ENCODE results near the gene TEX54.

The TEX54 gene

DNA sequence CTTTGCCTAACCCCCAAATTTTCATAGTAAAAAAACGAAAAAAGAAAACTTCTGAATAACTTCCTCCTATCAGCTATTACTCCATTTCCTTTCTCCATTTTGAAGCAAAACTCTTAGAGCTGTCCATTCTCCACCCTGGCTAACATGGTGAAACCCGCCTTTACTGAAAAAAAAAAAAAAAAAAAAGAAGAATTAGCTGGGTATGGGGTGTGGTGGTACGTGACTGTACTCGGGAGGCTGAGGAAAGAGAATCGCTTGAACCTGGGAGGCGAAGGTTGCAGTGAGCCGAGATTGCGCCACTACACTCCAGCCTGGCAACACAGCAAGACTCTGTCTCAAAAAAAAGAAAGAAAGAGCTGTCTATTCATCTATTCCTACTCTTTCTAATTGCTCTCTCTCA lies 16.1 kb downstream of the TEX54 start:
- FAIRE-seq = no peak
- no peak for TF ChIP-seq TAF1 (IDR thresholded peaks at IDR 0.05; ENCODE audit: borderline replicate concordance, low read depth, low read length)
- TF ChIP-seq POLR2A (IDR thresholded peaks at IDR 0.05; ENCODE audit: low read depth, low read length) = no peak
- no peak for TF ChIP-seq POLR2AphosphoS5 (IDR thresholded peaks at IDR 0.05; ENCODE audit: low read depth, low read length)
- no peak for DNase-seq (ENCODE audit: insufficient read length)

DNA sequence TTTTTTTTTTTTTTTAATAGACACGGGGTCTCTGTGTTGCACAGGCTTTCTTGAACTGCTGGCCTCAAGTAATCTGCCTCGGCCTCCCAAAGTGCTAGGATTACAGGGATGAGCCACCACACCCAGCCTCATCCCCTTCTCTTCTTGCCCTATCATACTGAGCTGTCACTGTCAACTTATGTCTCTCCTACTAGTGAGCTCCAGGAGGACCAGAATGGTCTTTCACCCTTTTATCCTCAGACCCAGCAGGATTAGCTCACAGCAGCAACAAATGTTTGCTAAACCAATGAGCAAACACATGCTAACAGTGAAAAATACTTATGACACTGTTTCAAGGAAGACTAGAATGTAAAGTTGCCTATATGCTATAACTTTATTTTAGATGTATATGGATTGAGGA lies 21.0 kb downstream of the TEX54 start:
- no peak for FAIRE-seq
- TF ChIP-seq POLR2A (IDR thresholded peaks at IDR 0.05; ENCODE audit: low read depth, low read length) (no peak), TAF1 (IDR thresholded peaks at IDR 0.05; ENCODE audit: borderline replicate concordance, low read depth, low read length) (no peak), POLR2AphosphoS5 (IDR thresholded peaks at IDR 0.05; ENCODE audit: low read depth, low read length) (no peak)
- DNase-seq (ENCODE audit: insufficient read length) = no peak

DNA sequence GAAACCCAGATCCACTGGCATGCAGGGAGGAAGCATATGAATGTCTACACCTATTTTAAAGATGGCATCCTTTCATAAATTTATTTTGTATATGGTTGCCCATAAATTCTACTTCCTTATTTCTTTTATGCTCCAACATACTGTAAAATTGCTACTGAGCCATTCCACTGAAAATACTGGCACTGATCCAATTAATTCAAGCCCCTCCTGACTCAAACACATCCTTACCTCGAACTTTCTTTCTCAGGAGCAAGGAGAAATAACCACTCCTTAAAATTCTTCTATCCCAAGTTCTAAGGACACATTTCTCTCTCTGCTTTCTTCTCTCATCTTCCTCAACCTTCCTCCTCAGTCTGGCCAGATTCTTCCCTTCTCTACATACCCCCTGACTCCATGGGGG lies 21.9 kb downstream of the TEX54 start:
- DNase-seq (ENCODE audit: insufficient read length) (no peak), FAIRE-seq (no peak)
- no peak for TF ChIP-seq POLR2A (IDR thresholded peaks at IDR 0.05; ENCODE audit: low read depth, low read length)
- TF ChIP-seq POLR2AphosphoS5 (IDR thresholded peaks at IDR 0.05; ENCODE audit: low read depth, low read length) = no peak
- no peak for TF ChIP-seq TAF1 (IDR thresholded peaks at IDR 0.05; ENCODE audit: borderline replicate concordance, low read depth, low read length)

DNA sequence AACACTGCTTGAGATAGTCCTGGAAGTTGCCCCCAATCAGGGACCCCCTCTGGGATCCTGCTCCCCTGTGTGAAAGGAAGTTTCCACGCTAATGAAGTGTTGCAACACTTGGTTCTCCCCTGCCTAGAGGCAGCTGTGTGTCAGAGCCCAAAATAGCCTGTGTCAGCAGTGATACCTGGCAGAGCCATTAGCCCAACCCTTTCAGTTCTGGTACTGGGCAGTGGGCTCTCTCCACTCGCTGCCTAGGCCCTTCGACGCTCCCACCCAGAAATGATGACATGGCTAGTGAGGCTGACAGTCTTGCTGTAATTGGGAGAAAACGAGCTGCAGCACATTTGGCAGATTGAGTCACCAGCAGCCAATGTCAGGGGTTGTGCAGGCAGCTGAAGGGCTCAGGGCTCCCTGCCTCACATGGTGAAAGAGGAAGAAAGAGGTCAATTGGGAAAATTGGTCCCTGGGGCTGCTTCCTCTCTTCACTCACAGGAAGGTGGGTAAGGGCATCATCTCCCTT lies 26.0 kb downstream of the TEX54 start:
- FAIRE-seq (peak; percentile 65), DNase-seq (ENCODE audit: insufficient read length) (no peak)

DNA sequence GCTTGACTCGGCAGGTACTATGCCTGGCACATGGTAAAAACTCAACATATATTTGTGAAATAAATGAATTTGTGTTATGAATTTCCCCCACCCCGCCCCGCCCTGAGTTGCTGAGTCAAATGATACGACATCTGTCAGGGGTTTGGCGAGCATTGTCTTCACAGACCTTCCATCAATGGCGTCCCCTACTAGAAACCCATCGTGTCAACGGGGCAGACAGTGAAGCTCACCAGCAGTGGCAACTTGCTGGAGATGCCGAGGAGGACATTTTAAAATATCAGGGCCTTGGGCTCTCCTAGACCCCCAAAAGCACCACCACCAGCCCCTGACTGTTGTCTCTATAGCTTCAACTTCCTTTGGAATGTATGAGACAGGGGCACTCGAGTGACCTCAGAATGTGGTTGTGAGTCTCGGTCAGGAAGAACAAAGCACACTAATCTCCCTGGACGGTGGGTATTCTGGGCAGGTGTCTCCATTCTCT lies 26.6 kb downstream of the TEX54 start:
- peak; percentile 60 for FAIRE-seq
- DNase-seq (ENCODE audit: insufficient read length) = no peak

More for the DNA sequence above, 26.0 kb downstream of the TEX54 start:
- TF ChIP-seq POLR2AphosphoS5 (IDR thresholded peaks at IDR 0.05; ENCODE audit: low read depth, low read length) = no peak
- no peak for TF ChIP-seq POLR2A (IDR thresholded peaks at IDR 0.05; ENCODE audit: low read depth, low read length)
- TF ChIP-seq TAF1 (IDR thresholded peaks at IDR 0.05; ENCODE audit: borderline replicate concordance, low read depth, low read length) = no peak

DNA sequence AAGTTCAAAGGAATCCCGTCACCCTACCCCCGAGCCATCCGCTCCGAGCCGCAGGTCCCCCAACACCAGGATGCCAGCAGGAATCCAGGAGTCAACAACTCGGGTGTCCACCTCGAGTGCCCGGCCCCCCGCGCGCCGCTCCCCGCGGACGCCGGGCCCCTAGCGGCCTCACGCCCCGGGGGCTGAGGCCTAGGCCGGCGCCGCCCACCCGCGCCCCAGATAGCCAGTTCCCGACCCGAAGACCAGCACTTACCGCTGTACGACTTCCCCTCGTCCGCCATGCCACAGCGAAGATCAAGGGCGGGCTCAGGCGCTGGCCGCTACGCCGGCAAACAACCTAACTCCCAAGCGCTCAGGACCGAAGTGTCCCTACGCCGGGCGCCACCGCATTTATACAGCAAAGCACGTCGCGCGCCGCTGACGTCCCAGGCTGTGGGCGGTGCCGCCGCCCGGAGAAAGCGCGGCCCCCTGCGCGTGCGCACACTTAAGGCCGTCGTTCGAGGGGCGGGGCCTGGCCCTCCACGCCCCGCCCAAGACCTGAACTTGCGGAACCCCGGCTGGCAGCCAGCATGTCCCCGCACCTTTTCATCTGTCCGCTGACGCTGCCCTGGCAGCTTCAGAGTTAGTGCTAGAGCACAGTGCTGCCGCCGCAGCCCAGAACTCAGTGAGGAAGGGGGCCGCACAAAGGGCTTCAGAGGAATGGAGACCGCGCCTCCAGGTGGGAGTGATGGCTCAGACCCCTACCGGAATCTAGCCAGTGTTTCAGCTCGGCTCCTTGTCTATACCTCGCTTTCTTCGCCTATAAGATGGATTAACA lies 27.4 kb downstream of the TEX54 start, which contains the start of gene NXF1:
Gene NXF1 (minus strand): TSS at position 365 of the 817 bp plus-strand sequence. CDS start 84 bp downstream, at position 281.
- peak; percentile 99 for TF ChIP-seq TAF1 (IDR thresholded peaks at IDR 0.05; ENCODE audit: borderline replicate concordance, low read depth, low read length)
- TF ChIP-seq POLR2A (IDR thresholded peaks at IDR 0.05; ENCODE audit: low read depth, low read length) = peak; percentile 100
- TF ChIP-seq POLR2AphosphoS5 (IDR thresholded peaks at IDR 0.05; ENCODE audit: low read depth, low read length) = peak; percentile 100
- FAIRE-seq (peak; percentile 100), DNase-seq (ENCODE audit: insufficient read length) (peak; percentile 89)

More for the DNA sequence above, 26.6 kb downstream of the TEX54 start:
- TF ChIP-seq POLR2A (IDR thresholded peaks at IDR 0.05; ENCODE audit: low read depth, low read length) (no peak), TAF1 (IDR thresholded peaks at IDR 0.05; ENCODE audit: borderline replicate concordance, low read depth, low read length) (no peak), POLR2AphosphoS5 (IDR thresholded peaks at IDR 0.05; ENCODE audit: low read depth, low read length) (no peak)

DNA sequence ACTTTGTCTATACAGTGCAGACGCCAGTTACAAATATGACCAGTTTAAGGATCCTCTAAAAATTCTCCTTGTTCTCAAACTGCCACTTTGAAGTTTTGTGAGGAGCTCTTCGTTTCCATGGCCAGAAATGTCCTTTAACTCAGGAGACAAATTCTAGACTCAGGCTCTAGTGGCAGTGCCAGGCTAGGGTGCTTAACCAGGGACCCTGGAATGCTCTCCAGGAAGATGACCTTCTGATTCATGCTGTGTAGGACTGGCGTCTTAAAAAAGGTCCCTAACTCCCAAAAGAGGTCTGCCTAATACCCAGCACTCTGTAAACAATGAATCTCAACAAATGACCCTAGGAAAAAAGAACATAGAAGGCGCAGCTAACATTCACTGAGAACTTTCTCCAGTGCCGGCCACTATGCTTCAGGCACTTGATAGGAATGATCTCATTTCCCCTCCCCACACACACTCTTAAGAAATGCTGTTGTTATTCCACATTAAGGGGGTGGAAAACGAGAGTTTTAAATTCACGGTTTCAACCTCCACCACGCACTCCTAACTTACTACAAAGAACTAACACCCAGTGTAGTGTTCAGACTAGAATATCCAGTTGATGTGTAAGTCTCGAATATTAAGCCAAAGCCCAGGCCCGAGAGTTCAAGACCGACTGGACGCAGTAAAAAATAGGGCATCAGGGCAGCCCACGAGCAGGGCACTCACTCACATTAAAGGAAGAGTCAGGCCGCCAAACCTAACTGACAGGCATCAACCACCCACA lies 28.1 kb downstream of the TEX54 start:
- TF ChIP-seq POLR2A (IDR thresholded peaks at IDR 0.05; ENCODE audit: low read depth, low read length) = no peak
- TF ChIP-seq TAF1 (IDR thresholded peaks at IDR 0.05; ENCODE audit: borderline replicate concordance, low read depth, low read length) = no peak
- no peak for TF ChIP-seq POLR2AphosphoS5 (IDR thresholded peaks at IDR 0.05; ENCODE audit: low read depth, low read length)
- DNase-seq (ENCODE audit: insufficient read length) = no peak
- no peak for FAIRE-seq

DNA sequence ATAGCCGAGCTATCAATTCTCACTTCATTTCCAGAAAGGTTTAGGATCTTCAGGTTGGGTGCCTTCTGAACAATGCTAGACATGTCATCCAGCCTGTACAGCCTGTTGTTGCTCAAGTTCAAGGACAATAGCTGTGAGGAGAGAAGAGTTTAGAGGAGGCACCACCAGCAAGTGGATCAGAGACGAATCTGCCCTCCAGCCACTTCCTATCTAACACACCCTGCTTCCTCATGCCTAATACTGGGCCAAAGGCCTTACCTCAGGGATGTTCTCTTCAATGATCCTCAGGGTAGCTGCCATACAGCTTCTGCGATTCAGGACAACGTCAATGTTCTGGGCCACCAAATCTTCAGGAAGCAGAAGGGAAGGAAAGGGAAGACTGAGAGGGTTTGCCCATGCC lies 31.6 kb downstream of the TEX54 start:
- FAIRE-seq = no peak
- DNase-seq (ENCODE audit: insufficient read length) = no peak
- no peak for TF ChIP-seq TAF1 (IDR thresholded peaks at IDR 0.05; ENCODE audit: borderline replicate concordance, low read depth, low read length)
- no peak for TF ChIP-seq POLR2AphosphoS5 (IDR thresholded peaks at IDR 0.05; ENCODE audit: low read depth, low read length)
- no peak for TF ChIP-seq POLR2A (IDR thresholded peaks at IDR 0.05; ENCODE audit: low read depth, low read length)

DNA sequence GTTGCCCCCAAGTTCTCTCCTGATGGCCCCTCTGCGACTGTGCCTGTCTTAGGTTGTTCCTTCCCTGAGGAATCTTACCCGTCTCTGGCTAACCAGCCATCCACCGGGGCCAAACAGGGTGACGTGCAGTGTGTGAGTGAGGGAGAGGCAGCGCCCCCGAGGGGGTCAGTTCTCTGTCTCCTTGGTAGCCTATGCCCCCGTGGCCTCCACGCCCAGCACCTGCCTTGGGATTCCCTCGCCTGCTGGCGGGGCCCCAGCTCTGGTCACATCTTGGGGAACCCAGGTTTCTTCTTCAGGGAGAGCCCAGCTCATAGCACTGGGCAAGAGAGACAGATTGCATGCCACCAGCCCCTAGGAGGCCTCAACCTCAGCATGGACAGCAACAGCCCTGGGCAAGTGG lies 33.2 kb downstream of the TEX54 start:
- FAIRE-seq (no peak), DNase-seq (ENCODE audit: insufficient read length) (no peak)
- TF ChIP-seq POLR2A (IDR thresholded peaks at IDR 0.05; ENCODE audit: low read depth, low read length) (no peak), TAF1 (IDR thresholded peaks at IDR 0.05; ENCODE audit: borderline replicate concordance, low read depth, low read length) (no peak), POLR2AphosphoS5 (IDR thresholded peaks at IDR 0.05; ENCODE audit: low read depth, low read length) (no peak)

DNA sequence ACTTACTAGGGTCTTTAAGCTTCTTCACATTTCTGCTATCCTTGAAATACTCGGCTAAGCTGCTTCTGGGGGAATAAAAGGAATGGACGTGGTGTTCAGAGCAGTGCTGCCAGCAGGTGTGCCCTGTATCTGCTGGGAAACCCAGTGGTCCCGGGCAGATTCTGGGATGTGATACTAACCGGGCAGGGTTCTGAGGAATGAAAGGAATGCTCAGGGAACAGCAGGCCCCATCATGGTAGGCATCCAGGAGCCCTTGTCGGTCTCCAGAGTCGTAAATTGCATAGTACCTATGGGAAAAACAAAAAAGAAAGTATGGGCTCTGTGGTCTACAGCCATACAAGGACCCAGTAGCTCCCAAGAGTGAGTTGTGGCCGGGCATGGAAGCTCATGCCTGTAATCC lies 36.4 kb downstream of the TEX54 start:
- no peak for FAIRE-seq
- DNase-seq (ENCODE audit: insufficient read length) = no peak
- no peak for TF ChIP-seq POLR2A (IDR thresholded peaks at IDR 0.05; ENCODE audit: low read depth, low read length)
- no peak for TF ChIP-seq POLR2AphosphoS5 (IDR thresholded peaks at IDR 0.05; ENCODE audit: low read depth, low read length)
- no peak for TF ChIP-seq TAF1 (IDR thresholded peaks at IDR 0.05; ENCODE audit: borderline replicate concordance, low read depth, low read length)

DNA sequence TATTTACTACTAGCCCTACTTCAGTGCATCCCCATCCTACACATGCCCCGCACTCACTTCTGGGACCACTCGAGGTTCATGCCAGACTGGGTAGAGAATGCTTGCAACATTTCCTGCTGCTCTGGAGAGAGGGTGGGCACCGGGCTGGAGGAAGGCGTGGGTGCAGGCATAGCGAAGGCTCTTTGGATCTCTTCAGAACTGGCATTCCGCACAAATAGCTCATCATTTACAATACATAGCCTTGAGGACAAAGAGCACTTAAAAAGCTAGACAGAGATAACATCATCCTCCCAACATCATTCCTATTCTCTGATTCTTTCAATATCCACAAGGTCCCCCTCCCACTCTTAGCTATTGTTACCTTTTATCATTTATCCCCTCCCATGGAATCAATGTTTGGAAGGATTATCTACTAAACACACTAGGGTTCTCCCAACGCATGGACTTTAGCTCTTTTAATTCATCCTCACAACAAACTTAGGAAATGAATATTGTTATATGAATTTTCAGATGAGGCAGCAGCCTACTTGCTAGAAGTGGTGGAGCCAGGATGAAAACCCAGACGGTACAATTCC lies 38.4 kb downstream of the TEX54 start:
- no peak for FAIRE-seq

More for the DNA sequence above, 38.4 kb downstream of the TEX54 start:
- no peak for DNase-seq (ENCODE audit: insufficient read length)
- TF ChIP-seq TAF1 (IDR thresholded peaks at IDR 0.05; ENCODE audit: borderline replicate concordance, low read depth, low read length) = no peak
- TF ChIP-seq POLR2A (IDR thresholded peaks at IDR 0.05; ENCODE audit: low read depth, low read length) = no peak
- TF ChIP-seq POLR2AphosphoS5 (IDR thresholded peaks at IDR 0.05; ENCODE audit: low read depth, low read length) = no peak

Data from GM12892 (cell line).